OCI-M1 (cell line): Measurements from ENCODE around the gene MKKS.
A peak's percentile ranks its signal among the peaks of the same experiment; 100 is the strongest.

Experiments
- DNase-seq: peaks from one replicate; lab custom pipeline; 2025; lab: John Stamatoyannopoulos, UW

Gene MKKS

DNA sequence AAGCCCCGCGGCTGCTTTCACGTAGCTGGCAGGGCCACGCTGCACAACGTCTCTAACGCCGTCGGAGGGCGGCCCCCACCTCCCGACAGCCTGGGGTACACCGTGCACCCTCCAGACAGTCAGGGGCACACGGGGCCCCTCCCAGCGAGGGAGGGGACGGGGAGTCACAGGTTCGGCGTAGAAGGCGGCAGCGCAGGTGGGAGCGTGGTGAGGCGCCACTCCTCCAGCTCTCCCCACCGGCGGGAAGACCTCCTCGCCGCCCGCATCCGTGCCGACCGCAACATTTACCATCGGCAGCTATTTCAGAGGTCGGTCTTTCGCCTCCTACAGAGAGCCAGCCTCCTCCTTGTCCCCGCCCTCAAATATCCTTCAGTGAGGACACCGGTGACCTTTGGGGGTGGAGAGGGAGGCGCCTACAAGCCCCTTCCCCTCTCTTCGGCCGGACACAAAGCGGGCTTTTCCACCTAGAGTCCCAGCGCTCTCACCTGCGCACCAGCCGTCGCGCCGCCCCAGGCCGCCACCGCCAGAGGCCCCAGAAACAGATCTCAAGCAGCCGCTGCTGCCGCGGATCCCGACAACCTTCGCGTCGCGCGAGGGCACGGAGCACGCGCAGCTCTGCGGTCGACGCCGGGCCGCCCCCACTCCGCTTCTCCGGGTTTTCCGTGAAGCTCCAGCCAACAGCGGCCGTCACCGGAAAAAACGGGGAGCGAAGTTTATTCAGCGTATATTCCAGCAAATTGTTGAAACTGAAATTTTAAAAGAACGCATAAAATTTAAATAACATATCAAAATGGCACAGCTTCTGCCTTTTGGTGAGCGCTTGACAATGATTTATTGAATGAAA lies at the start of gene MKKS:
TSS of gene MKKS (minus strand) at position 600 of the 844 bp plus-strand sequence. CDS start 20,708 bp downstream, outside the sequence.
- peak; percentile 94 for DNase-seq

DNA sequence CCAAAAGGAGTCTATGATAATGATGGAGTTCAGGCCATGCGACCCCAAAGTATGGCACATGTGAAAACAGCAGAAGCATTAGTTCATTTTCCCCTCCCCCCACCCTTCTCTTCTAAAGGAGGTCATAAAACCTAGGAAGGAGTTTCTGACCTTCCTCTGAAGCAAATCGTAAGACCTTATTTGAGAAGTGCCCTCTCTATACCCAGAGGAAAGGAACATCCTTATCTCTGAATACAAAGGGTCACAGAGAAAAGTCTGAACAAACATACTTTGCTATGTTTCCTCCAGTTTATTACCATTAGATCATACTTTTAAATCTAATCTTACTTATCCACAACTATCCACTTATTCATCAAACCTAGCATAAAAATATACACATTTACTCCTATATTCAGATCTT lies 49.7 kb upstream of the MKKS start:
- no peak for DNase-seq

GRCh38 chr20:10481676-10482075 lies 47.7 kb upstream of the MKKS start:
- no peak for DNase-seq

DNA sequence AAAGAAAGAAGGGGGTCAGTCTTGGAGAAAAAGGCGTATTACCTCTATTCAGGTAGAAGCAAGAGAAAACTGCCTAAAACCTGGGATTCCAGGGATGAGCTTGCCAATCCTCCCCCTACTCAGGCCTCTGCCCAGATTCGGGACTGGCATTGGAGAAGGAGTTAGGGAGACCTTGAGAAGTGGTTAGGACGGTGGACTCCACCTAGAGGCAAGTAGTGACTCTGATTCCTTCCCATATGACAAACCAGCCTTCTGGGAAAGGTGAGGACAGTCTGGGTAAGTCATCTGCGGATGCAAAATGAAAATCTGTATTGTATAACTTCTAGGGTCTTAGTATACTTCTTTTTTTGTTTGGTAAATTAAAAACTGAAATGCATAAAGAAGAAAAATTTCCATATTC lies 44.9 kb upstream of the MKKS start:
- DNase-seq: no peak

DNA sequence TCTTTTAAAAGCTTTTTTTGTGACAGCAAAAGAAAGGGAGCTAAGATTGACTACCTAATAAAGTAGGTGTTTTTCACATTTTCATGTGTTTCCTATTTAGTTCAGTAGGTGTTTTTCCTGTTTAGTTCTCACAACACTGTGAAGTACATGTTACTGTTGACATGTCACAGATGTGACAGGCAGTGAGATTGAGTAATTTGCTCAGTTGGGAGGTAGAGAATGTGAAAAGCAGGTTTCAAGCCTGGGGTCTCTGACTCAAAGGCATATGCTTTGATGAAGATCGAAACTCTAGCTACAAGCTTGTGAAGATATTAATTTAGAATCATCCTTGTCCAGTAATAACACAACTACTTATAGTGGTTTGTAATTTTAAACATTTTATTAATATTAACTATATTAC lies 44.2 kb upstream of the MKKS start:
- DNase-seq: no peak

GRCh38 chr20:10476319-10476724 lies 42.3 kb upstream of the MKKS start:
- DNase-seq: peak; percentile 81

DNA sequence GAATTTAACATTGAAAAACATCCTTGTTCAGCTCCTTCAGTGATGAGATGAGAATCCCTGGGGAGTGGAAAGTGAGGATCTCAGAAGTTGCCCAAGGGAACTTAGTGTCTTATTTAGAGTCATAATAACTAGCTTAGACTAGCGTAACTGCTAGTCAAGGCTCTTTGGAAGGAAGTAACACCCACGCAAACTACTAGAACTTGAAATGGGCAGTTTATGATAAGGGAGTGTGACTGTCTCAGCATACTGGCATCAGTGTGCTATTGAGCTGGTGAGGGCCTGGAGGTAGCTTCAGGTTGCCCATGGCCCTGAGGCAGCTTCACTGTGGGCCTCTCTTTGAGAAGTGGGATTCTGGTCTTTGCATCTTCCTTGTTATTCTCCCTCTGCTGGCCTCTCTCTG lies 41.2 kb upstream of the MKKS start:
- DNase-seq: no peak

DNA sequence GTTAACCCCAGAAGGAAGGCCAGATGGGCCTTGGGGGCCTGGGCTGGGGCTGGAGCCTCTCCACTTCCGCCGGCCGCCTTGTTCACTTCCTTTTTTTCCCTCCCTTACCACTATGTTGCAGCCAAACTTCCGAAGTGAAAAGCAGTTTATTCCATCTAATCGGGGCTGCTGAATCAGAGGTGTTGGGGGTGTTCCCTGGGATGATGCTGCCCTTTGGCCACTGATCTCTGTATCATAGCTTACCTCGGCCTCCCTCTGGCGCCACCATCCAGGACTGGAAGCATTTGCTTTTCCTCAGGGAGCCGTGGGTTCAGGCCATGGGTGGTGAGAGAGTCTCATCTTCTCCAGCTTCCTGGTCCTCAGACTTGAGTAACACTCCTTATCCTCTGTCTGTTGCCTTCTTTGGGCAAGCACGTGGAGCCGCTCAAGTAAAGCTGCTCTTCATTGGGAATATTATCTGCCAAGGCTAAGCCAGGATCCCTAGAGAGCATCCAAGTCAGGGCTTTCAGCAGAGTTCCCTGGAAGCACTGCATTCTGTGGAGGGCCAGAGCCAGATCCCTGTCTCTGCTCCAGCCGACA lies 40.7 kb upstream of the MKKS start:
- no peak for DNase-seq

DNA sequence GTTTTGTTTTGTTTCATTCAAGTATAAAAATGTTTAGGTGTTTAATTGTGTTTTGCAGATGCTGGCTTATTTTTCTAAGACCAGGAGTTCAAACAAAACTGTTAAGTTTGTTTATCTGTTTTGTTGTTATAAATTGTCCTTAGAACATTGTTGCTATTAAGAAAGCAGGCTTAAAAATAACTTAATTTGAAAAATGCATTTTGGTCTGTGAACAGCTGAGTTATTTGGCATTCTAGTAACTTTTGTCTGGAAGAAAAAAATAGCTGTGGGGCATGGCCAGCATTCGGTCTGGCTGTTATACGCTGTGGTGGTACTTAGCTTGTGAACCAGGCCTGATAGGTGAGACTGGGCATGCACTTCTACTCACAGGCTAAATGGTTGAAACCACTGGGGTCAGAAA lies 38.8 kb upstream of the MKKS start:
- DNase-seq: no peak

GRCh38 chr20:10470276-10470675 lies 36.3 kb upstream of the MKKS start:
- no peak for DNase-seq

DNA sequence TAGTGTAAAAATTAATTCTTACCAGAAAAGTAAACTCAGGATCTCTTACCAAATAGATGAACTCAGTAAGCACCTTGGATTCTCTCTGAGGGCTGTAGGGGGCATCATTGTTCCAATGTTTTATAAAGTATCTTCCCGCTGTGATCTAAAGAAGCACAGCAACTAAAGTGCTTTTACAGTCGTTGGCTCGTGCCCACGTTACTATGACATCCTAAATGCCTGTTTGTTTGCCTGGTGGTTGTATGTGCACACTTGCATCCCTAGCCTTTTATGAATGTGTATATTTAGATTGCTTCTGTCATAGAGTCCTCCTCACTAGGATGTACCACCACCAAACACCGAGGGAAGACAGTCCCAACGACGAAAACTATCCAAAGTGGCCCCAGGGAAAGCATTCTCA lies 35.6 kb upstream of the MKKS start:
- DNase-seq: peak; percentile 85

DNA sequence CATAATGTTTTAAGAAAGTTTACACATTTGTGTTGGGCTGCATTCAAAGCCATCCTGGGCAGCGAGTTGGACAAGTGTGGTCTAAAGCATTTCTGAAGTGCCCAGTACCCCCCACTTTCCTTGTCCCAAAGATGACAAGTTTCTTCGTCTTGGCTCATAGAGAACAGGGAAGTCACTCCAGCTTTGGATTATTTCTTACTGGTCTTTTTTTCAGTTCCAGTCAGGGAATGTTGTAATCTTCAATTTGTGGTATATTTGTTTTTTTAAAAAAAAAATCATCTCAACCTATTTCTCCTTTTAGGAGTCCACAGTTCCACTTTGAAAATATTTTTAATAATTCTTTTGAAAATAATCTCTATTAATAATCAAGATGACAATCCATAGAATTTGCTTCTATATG lies 35.0 kb upstream of the MKKS start:
- no peak for DNase-seq

- no peak for DNase-seq
Observed at GRCh38 chr20:10468340-10468845, 34.4 kb upstream of the MKKS start.

- DNase-seq: no peak
Observed at GRCh38 chr20:10467681-10468339, 33.8 kb upstream of the MKKS start.

- no peak for DNase-seq
Observed at GRCh38 chr20:10466855-10467254, 32.8 kb upstream of the MKKS start.

DNA sequence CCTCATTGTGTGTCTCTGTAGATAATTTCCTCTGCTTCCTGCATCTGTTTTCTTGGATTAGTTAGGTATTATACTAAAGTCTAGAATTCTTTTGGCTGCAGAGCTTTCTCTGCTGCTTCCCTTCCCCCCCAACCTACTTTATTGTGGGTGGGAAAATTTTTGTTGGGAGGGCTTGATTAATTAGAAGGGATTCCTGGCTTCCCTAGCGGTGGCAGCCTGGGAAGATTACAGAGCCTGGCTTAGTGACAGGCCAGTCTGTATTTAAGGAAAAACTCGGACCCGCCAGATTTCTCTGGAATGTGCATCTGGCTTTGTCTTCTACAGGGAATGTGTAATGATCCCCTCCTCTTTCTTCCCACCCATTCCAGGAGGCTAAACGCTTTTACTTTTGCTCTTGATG lies 32.3 kb upstream of the MKKS start:
- DNase-seq: no peak

GRCh38 chr20:10465135-10465534 lies 31.1 kb upstream of the MKKS start:
- no peak for DNase-seq

DNA sequence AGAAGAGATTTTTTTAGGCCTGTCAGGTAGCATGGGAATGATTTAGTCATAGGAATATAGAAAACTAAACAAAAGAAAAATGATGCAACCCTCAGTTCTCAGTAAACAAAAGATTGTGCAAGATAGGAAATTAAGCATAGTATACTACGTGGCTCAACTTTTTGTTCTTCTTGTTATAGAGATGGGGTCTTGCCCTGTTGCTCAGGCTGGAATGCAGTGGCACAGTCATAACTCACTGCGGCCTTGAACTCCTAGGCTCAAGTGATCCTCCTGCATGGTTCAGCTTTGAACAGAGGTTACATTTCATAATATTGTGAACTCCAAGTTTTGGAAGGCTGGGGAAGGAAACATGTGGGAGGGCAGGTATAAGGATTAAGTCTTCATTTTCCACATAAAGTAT lies 29.6 kb upstream of the MKKS start:
- DNase-seq: peak; percentile 79

- no peak for DNase-seq
Observed at GRCh38 chr20:10462516-10462915, 28.5 kb upstream of the MKKS start.

- no peak for DNase-seq
Observed at GRCh38 chr20:10461495-10461894, 27.5 kb upstream of the MKKS start.

GRCh38 chr20:10454151-10454750 lies 20.2 kb upstream of the MKKS start:
- no peak for DNase-seq

DNA sequence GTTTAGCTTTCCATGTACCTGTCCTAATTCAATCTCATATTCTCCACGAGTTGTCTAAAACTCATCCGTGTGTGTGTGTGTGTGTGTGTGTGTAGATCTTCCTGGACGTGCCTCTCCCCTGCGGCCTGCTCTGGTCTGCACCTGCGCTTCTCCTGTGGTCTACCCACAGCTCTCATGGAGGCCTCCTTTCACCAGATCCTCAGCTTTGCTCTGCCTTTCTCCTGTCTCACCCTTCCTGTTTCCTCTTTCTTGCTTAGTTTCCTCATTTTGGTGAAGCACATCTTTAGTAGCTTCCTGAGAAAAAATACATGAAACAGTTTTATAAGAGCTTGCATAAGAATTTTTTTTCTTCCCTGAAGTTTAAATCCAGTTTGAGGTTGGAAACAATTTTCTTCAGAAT lies 19.2 kb upstream of the MKKS start:
- peak; percentile 88 for DNase-seq

- DNase-seq: no peak
Observed at GRCh38 chr20:10449270-10449669, 15.2 kb upstream of the MKKS start.
